LNCaP clone FGC (cell line): ENCODE measurements around the gene FOXB1.

Experiments used
- DNase-seq: peaks from one replicate; pipeline ENCODE4 v3.0.0-alpha.2; 2011; ENCODE audit warnings: low read depth
- H3K4me3 ChIP-seq: 2 replicates; pipeline ENCODE4 v1.5.1; 2011; ENCODE audit warnings: mild to moderate bottlenecking, low read depth, low read length, control low read depth
- TF ChIP-seq, protein P1 (sequence below): IDR thresholded peaks from 2 replicates; pipeline ENCODE4 v1.5.1; 2012; ENCODE audit warnings: mild to moderate bottlenecking; ENCODE audit not compliant: control insufficient read depth, insufficient read depth; ENCODE audit errors: extremely low read depth

The FOXB1 gene

DNA sequence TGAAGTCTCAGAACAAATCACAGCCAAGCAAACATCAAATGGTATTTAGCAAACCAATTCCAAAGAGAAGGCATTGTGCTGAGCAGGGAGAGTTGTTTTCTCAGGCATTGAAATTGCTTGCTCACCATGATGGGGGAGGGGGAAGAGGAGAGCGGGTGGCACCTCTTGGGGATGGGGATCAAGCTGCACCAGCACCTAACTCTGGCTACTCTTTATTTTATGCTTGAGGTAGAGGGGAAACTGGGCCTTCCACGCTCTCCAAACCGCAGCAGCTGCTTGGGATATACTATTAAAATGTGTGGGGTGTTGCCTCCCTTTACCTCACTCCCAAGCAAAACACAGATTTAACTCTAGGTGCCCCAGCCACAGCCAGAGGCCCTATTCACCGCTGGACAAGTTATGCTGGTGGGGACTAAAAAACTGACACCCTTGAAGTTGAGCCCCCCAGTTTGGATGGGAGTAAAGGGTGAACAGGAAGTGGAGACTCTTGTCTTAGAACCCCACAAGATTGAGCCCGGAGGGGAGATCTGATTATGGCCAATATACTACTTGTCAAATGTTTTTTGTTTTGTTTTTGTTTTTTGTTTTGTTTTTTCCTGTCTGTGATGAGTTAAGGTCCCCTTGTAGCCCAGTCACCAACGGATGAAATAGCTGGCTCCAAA, 5.0 kb upstream of the FOXB1 start:
- DNase-seq, result no peak
- no peak overlapping the region for H3K4me3 ChIP-seq
- TF ChIP-seq, protein P1, sequence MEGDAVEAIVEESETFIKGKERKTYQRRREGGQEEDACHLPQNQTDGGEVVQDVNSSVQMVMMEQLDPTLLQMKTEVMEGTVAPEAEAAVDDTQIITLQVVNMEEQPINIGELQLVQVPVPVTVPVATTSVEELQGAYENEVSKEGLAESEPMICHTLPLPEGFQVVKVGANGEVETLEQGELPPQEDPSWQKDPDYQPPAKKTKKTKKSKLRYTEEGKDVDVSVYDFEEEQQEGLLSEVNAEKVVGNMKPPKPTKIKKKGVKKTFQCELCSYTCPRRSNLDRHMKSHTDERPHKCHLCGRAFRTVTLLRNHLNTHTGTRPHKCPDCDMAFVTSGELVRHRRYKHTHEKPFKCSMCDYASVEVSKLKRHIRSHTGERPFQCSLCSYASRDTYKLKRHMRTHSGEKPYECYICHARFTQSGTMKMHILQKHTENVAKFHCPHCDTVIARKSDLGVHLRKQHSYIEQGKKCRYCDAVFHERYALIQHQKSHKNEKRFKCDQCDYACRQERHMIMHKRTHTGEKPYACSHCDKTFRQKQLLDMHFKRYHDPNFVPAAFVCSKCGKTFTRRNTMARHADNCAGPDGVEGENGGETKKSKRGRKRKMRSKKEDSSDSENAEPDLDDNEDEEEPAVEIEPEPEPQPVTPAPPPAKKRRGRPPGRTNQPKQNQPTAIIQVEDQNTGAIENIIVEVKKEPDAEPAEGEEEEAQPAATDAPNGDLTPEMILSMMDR, result no peak

DNA sequence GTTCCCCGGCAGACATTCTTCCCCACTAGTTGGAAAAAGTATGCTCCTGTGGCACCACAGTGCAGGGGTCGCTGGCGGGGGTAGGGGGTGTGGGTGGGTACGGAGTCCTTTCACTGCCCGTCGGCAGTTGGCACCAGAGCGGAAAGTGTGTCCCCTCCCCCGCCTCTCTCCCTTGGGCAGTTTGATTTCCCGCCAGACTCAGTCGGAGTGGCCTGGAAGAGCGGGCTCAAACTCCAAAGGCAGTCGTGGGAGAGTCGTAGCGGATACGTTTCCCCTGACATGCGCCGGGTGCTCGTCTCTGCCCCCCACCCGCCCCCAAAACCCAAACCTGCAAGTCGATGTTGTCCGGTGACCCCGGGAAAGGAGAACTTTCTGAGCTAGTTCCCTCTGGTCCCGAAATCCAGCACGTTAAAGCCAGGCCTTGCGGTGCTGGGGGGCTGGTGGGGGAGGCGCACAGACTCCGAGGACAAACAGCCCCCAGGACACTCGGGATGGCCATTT, 4.4 kb upstream of the FOXB1 start:
- no peak overlapping the region for H3K4me3 ChIP-seq
- TF ChIP-seq, protein P1, result no peak
- DNase-seq, result no peak

GRCh38 chr15:60000113-60000823, 3.8 kb upstream of the FOXB1 start:
- peak; percentile 11 for DNase-seq
- H3K4me3 ChIP-seq, result 0 out of 2 replicates have a peak overlapping the region, but pooled peaks have one; percentile 6
- TF ChIP-seq, protein P1, result no peak

- H3K4me3 ChIP-seq, result no peak overlapping the region
- TF ChIP-seq, protein P1, result no peak
- DNase-seq, result no peak
These were observed 3.1 kb upstream of the FOXB1 start for GRCh38 chr15:60000824-60001609.

GRCh38 chr15:60001610-60002527, 2.2 kb upstream of the FOXB1 start:
- TF ChIP-seq, protein P1, result no peak
- no peak overlapping the region for H3K4me3 ChIP-seq
- no peak for DNase-seq

- H3K4me3 ChIP-seq, result no peak overlapping the region
- no peak for DNase-seq
- TF ChIP-seq, protein P1, result no peak
These were observed 1.4 kb upstream of the FOXB1 start for GRCh38 chr15:60002528-60003218.
